ENCODE data around the gene SUCO. TPM values are rescaled to one million over a fixed set of nuclear protein-coding genes. Genes with fewer than 3 reads are reported as not detected.

SUCO gene
- polyA plus RNA-seq, 1 donor (not counting 4 experiments of a cell fraction or from before 2014, with no cell fraction given), result 13.8 TPM

DNA sequence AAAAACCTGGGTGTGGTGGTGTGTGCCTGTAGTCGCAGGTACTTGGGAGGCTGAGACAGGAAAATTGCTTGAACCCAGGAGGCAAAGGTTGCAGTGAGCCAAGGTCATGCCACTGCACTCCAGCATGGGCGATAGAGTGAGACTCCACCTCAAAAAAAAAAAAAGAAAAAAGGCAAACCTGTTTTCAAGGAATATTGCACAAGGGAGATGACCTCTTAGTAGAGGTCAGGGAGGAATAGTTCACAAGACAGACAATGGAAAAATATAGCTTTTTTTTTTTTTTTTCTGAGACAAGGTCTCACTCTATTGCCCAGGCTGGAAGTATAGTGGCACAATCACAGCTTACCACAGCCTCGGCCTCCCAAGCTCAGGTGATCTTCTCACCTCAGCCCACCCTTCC is 22.5 kb upstream of the SUCO start:
- H3K9me3 ChIP-seq (ENCODE audit: control insufficient read depth, low read depth, low read length), result no peaks in the 10 kb centered on the region
- H3K9ac ChIP-seq (ENCODE audit: control insufficient read depth, extremely low read depth, insufficient read depth, low read length), result no peak overlapping the region
- no peak overlapping the region for H3K4me3 ChIP-seq (ENCODE audit: control insufficient read depth in 2 of 3, extremely low read depth in 1 of 3, insufficient read depth in 2 of 3, low read depth in 1 of 3, low read length in 3 of 3)
- FAIRE-seq (no peak), DNase-seq (ENCODE audit: low read depth, low spot score) (no peak)
- H3K9me1 ChIP-seq (ENCODE audit: control insufficient read depth, extremely low read depth, insufficient read depth, low read length), result no peaks in the 10 kb centered on the region
- H3K4me1 ChIP-seq (ENCODE audit: control insufficient read depth, extremely low read depth, insufficient read depth, low read length), result peaks cover 11% of the 10 kb centered on the region
- H3K36me3 ChIP-seq (ENCODE audit: control insufficient read depth in 2 of 2, extremely low read depth in 1 of 2, insufficient read depth in 2 of 2, low read length in 2 of 2), result no peaks in the 10 kb centered on the region
- H3K27me3 ChIP-seq (ENCODE audit: control insufficient read depth, extremely low read depth, insufficient read depth, low read length), result no peaks in the 10 kb centered on the region
- no peaks in the 10 kb centered on the region for H3K79me2 ChIP-seq (ENCODE audit: control insufficient read depth, insufficient read depth, low read length)
- TF ChIP-seq, protein P1, sequence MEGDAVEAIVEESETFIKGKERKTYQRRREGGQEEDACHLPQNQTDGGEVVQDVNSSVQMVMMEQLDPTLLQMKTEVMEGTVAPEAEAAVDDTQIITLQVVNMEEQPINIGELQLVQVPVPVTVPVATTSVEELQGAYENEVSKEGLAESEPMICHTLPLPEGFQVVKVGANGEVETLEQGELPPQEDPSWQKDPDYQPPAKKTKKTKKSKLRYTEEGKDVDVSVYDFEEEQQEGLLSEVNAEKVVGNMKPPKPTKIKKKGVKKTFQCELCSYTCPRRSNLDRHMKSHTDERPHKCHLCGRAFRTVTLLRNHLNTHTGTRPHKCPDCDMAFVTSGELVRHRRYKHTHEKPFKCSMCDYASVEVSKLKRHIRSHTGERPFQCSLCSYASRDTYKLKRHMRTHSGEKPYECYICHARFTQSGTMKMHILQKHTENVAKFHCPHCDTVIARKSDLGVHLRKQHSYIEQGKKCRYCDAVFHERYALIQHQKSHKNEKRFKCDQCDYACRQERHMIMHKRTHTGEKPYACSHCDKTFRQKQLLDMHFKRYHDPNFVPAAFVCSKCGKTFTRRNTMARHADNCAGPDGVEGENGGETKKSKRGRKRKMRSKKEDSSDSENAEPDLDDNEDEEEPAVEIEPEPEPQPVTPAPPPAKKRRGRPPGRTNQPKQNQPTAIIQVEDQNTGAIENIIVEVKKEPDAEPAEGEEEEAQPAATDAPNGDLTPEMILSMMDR (optimal IDR thresholded peaks at IDR 0.05 in 1 of 3, IDR thresholded peaks at IDR 0.05 in 1 of 3, conservative IDR thresholded peaks at IDR 0.05 in 1 of 3; ENCODE audit: extremely low read depth in 1 of 3, insufficient read depth in 2 of 3, low read length in 3 of 3), result no peak
- TF ChIP-seq EZH2 (IDR thresholded peaks at IDR 0.05; ENCODE audit: low read length), result no peak
- dilution Hi-C loops (cut with MboI; ENCODE audit: extremely low pct_ligation_motif_present, low sequenced_read_pairs), result no loop called here
- H2AFZ ChIP-seq (ENCODE audit: control insufficient read depth, low read length), result no peak overlapping the region
- no peak overlapping the region for H3K27ac ChIP-seq (ENCODE audit: control insufficient read depth, insufficient read depth, low read length)
- no peaks in the 10 kb centered on the region for H4K20me1 ChIP-seq (ENCODE audit: control insufficient read depth, extremely low read depth, insufficient read depth, low read length)
- H3K4me2 ChIP-seq (ENCODE audit: control insufficient read depth, extremely low read depth, insufficient read depth, low read depth, low read length), result no peak overlapping the region

DNA sequence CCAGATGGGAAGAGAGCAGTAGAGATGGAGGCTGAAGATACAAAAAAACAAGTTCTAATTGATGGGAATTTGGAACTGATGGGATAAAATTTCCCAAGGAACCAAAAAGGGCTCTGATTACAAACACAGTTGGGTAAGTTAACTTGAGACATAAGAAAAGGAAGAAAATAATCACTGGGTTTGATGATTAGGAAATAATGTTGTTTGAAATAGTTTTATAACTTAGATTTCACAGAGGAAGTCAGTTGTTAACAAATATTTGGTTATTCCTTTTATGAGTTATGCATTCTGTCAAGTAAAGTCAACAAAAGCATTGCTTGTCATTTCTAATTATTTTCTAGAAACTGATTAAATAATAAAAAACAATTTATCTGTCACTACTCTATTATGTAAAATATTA is 20.4 kb upstream of the SUCO start:
- no peak for DNase-seq (ENCODE audit: low read depth, low spot score)
- H3K27ac ChIP-seq (ENCODE audit: control insufficient read depth, insufficient read depth, low read length), result no peak overlapping the region

More for the DNA sequence above, 20.4 kb upstream of the SUCO start:
- H2AFZ ChIP-seq (ENCODE audit: control insufficient read depth, low read length), result no peak overlapping the region
- H3K27me3 ChIP-seq (ENCODE audit: control insufficient read depth, extremely low read depth, insufficient read depth, low read length), result no peaks in the 10 kb centered on the region
- H3K4me1 ChIP-seq (ENCODE audit: control insufficient read depth, extremely low read depth, insufficient read depth, low read length), result peaks cover 11% of the 10 kb centered on the region
- no peaks in the 10 kb centered on the region for H3K36me3 ChIP-seq (ENCODE audit: control insufficient read depth in 2 of 2, extremely low read depth in 1 of 2, insufficient read depth in 2 of 2, low read length in 2 of 2)
- no peaks in the 10 kb centered on the region for H4K20me1 ChIP-seq (ENCODE audit: control insufficient read depth, extremely low read depth, insufficient read depth, low read length)
- no peaks in the 10 kb centered on the region for H3K9me1 ChIP-seq (ENCODE audit: control insufficient read depth, extremely low read depth, insufficient read depth, low read length)
- no peak overlapping the region for H3K4me3 ChIP-seq (ENCODE audit: control insufficient read depth in 2 of 3, extremely low read depth in 1 of 3, insufficient read depth in 2 of 3, low read depth in 1 of 3, low read length in 3 of 3)
- H3K79me2 ChIP-seq (ENCODE audit: control insufficient read depth, insufficient read depth, low read length), result no peaks in the 10 kb centered on the region
- no peaks in the 10 kb centered on the region for H3K9me3 ChIP-seq (ENCODE audit: control insufficient read depth, low read depth, low read length)
- dilution Hi-C loops (cut with MboI; ENCODE audit: extremely low pct_ligation_motif_present, low sequenced_read_pairs), result no loop called here
- H3K4me2 ChIP-seq (ENCODE audit: control insufficient read depth, extremely low read depth, insufficient read depth, low read depth, low read length), result no peak overlapping the region
- no peak for TF ChIP-seq EZH2 (IDR thresholded peaks at IDR 0.05; ENCODE audit: low read length)
- TF ChIP-seq, protein P1 (optimal IDR thresholded peaks at IDR 0.05 in 1 of 3, IDR thresholded peaks at IDR 0.05 in 1 of 3, conservative IDR thresholded peaks at IDR 0.05 in 1 of 3; ENCODE audit: extremely low read depth in 1 of 3, insufficient read depth in 2 of 3, low read length in 3 of 3), result no peak
- no peak overlapping the region for H3K9ac ChIP-seq (ENCODE audit: control insufficient read depth, extremely low read depth, insufficient read depth, low read length)
- FAIRE-seq, result no peak

Data from keratinocyte (primary cell).